ENCODE data around the gene ZNF189.

Gene ZNF189

GRCh38 chr9:101455656-101456240, 57.1 kb downstream of the ZNF189 start:
- DNase-seq: no peak

DNA sequence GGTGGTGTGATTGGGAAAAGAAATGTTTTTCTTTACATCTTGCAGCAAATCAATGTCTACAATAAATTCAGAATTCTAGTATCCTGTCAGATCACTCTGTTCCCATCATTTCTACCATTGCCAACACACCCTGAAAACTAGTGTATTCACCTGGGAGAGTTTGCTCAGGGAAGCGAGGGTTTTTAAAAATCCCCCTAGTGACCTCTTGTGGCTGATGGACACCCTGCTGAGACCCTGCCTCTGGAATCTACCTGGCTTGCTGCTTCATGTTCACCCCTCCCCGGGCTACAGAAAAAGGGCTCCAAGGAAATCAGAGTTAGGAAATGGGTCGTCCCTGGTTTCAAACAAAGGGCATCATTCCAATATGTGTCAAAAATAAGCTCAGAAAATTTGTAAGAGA, 58.4 kb downstream of the ZNF189 start:
- no peak for DNase-seq

- DNase-seq: peak; percentile 21 to 75
Measured at GRCh38 chr9:101458963-101459631, 60.4 kb downstream of the ZNF189 start.
